Measurements from ENCODE around the gene KRTAP25-1. TPM values are rescaled to one million over a fixed set of nuclear protein-coding genes. Genes with fewer than 3 reads are reported as not detected.

The KRTAP25-1 gene
- total RNA-seq, 2 donors from 2014 or later = not detected

DNA sequence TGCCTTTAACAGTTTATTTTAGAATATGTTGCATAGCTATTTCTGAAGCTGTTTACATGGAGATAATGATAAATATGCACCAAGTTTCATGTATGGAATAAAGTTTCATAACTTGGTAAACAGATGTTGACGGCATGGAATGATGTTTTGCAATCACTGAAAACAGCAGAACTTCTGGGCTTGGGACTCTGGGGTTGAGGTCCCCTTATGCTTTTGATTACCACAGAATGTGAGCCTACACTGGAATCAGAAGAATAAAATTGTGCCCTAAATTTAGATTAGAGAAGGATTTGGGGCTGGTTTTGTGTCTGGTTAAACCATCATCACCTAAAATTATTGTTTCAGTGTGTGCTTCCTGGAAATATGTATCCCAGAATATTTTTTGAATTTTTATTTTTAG is 17.7 kb downstream of the KRTAP25-1 start:
- no peak overlapping the region for H3K27ac Mint-ChIP-seq
- H3K4me1 Mint-ChIP-seq (ENCODE audit: low read depth) = no peaks in the 10 kb centered on the region
- ATAC-seq (replicated peaks in 1 of 2) (no peak), DNase-seq (no peak)
- no peaks in the 10 kb centered on the region for H3K27me3 Mint-ChIP-seq (ENCODE audit: low read depth)
- no peak overlapping the region for H3K4me3 Mint-ChIP-seq
- no peaks in the 10 kb centered on the region for H3K9me3 Mint-ChIP-seq
- no peaks in the 10 kb centered on the region for H3K36me3 Mint-ChIP-seq (ENCODE audit: insufficient read depth in 2 of 2)

GRCh38 chr21:30271156-30271555 is 18.2 kb downstream of the KRTAP25-1 start:
- no peaks in the 10 kb centered on the region for H3K27me3 Mint-ChIP-seq (ENCODE audit: low read depth)
- DNase-seq (no peak), ATAC-seq (replicated peaks in 1 of 2) (no peak)
- H3K36me3 Mint-ChIP-seq (ENCODE audit: insufficient read depth in 2 of 2) = no peaks in the 10 kb centered on the region
- H3K4me3 Mint-ChIP-seq = no peak overlapping the region
- H3K9me3 Mint-ChIP-seq = no peaks in the 10 kb centered on the region
- no peak overlapping the region for H3K27ac Mint-ChIP-seq
- H3K4me1 Mint-ChIP-seq (ENCODE audit: low read depth) = no peaks in the 10 kb centered on the region

- Mint-ChIP-seq H3K4me1 (ENCODE audit: low read depth) (no peaks in the 10 kb centered on the region), H3K27me3 (ENCODE audit: low read depth) (no peaks in the 10 kb centered on the region), H3K27ac (no peak overlapping the region), H3K4me3 (no peak overlapping the region), H3K9me3 (no peaks in the 10 kb centered on the region), H3K36me3 (ENCODE audit: insufficient read depth in 2 of 2) (no peaks in the 10 kb centered on the region)
- ATAC-seq (replicated peaks in 1 of 2) (no peak), DNase-seq (no peak)
These were observed 19.3 kb downstream of the KRTAP25-1 start for GRCh38 chr21:30269803-30270530.

- Mint-ChIP-seq H3K27ac (no peak overlapping the region), H3K4me3 (no peak overlapping the region)
- ATAC-seq (replicated peaks in 1 of 2) = no peak
These were observed 20.6 kb downstream of the KRTAP25-1 start for GRCh38 chr21:30268608-30269197.

GRCh38 chr21:30257773-30258172 is 31.5 kb downstream of the KRTAP25-1 start:
- Mint-ChIP-seq H3K27me3 (ENCODE audit: low read depth) (no peaks in the 10 kb centered on the region), H3K4me3 (no peak overlapping the region), H3K4me1 (ENCODE audit: low read depth) (no peaks in the 10 kb centered on the region), H3K9me3 (no peaks in the 10 kb centered on the region), H3K27ac (no peak overlapping the region), H3K36me3 (ENCODE audit: insufficient read depth in 2 of 2) (no peaks in the 10 kb centered on the region)
- DNase-seq (no peak), ATAC-seq (replicated peaks in 1 of 2) (no peak)

More at GRCh38 chr21:30268608-30269197, 20.6 kb downstream of the KRTAP25-1 start:
- H3K36me3 Mint-ChIP-seq (ENCODE audit: insufficient read depth in 2 of 2) = no peaks in the 10 kb centered on the region
- no peaks in the 10 kb centered on the region for H3K4me1 Mint-ChIP-seq (ENCODE audit: low read depth)
- DNase-seq = peak in 1 of 2 donors; percentile 2
- no peaks in the 10 kb centered on the region for H3K27me3 Mint-ChIP-seq (ENCODE audit: low read depth)
- H3K9me3 Mint-ChIP-seq = no peaks in the 10 kb centered on the region

GRCh38 chr21:30256100-30256499 is 33.2 kb downstream of the KRTAP25-1 start:
- H3K27me3 Mint-ChIP-seq (ENCODE audit: low read depth) = no peaks in the 10 kb centered on the region
- no peak for DNase-seq
- no peak for ATAC-seq (replicated peaks in 1 of 2)
- no peaks in the 10 kb centered on the region for H3K9me3 Mint-ChIP-seq
- H3K4me1 Mint-ChIP-seq (ENCODE audit: low read depth) = no peaks in the 10 kb centered on the region
- no peak overlapping the region for H3K4me3 Mint-ChIP-seq
- H3K36me3 Mint-ChIP-seq (ENCODE audit: insufficient read depth in 2 of 2) = no peaks in the 10 kb centered on the region
- no peak overlapping the region for H3K27ac Mint-ChIP-seq

- no peak for ATAC-seq (replicated peaks in 1 of 2)
- no peaks in the 10 kb centered on the region for H3K4me1 Mint-ChIP-seq (ENCODE audit: low read depth)
These were observed 33.6 kb downstream of the KRTAP25-1 start for GRCh38 chr21:30255679-30256078.

DNA sequence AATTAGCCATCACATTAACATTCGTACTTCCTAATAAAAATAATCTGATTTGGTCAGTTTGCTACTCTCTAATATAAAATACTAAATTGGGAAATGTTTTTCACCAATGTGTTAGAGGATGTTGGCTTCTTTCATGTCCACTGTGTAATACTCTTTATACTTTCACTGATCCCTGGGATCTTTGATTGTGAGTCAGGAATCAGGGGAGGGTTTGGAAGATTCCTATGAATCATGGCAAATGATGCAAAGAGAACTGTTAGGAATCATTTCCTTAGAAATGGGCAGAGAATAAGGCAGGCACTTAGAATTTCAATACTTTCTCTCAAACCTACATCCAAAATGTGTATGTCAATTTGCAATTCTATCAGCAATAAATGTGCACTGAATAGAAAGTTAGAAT is 37.5 kb downstream of the KRTAP25-1 start:
- H3K4me3 Mint-ChIP-seq = no peak overlapping the region
- no peaks in the 10 kb centered on the region for H3K4me1 Mint-ChIP-seq (ENCODE audit: low read depth)
- no peak for ATAC-seq (replicated peaks in 1 of 2)
- H3K27me3 Mint-ChIP-seq (ENCODE audit: low read depth) = no peaks in the 10 kb centered on the region
- no peak for DNase-seq
- no peaks in the 10 kb centered on the region for H3K9me3 Mint-ChIP-seq
- no peaks in the 10 kb centered on the region for H3K36me3 Mint-ChIP-seq (ENCODE audit: insufficient read depth in 2 of 2)
- no peak overlapping the region for H3K27ac Mint-ChIP-seq

More at GRCh38 chr21:30255679-30256078, 33.6 kb downstream of the KRTAP25-1 start:
- no peak for DNase-seq
- H3K27ac Mint-ChIP-seq = no peak overlapping the region
- H3K36me3 Mint-ChIP-seq (ENCODE audit: insufficient read depth in 2 of 2) = no peaks in the 10 kb centered on the region
- no peaks in the 10 kb centered on the region for H3K27me3 Mint-ChIP-seq (ENCODE audit: low read depth)
- no peak overlapping the region for H3K4me3 Mint-ChIP-seq
- H3K9me3 Mint-ChIP-seq = no peaks in the 10 kb centered on the region

- DNase-seq = no peak
- Mint-ChIP-seq H3K4me3 (no peak overlapping the region), H3K36me3 (ENCODE audit: insufficient read depth in 2 of 2) (no peaks in the 10 kb centered on the region), H3K9me3 (no peaks in the 10 kb centered on the region), H3K27me3 (ENCODE audit: low read depth) (no peaks in the 10 kb centered on the region), H3K27ac (no peak overlapping the region), H3K4me1 (ENCODE audit: low read depth) (no peaks in the 10 kb centered on the region)
- no peak for ATAC-seq (replicated peaks in 1 of 2)
These were observed 39.4 kb downstream of the KRTAP25-1 start for GRCh38 chr21:30249936-30250335.

GRCh38 chr21:30248844-30249243 is 40.5 kb downstream of the KRTAP25-1 start:
- no peak for DNase-seq
- Mint-ChIP-seq H3K9me3 (peaks cover 0 to 2% of the 10 kb centered on the region in 2 donors), H3K4me1 (ENCODE audit: low read depth) (no peaks in the 10 kb centered on the region), H3K27ac (no peak overlapping the region), H3K4me3 (no peak overlapping the region), H3K27me3 (ENCODE audit: low read depth) (no peaks in the 10 kb centered on the region), H3K36me3 (ENCODE audit: insufficient read depth in 2 of 2) (no peaks in the 10 kb centered on the region)
- no peak for ATAC-seq (replicated peaks in 1 of 2)

GRCh38 chr21:30245061-30245460 is 44.3 kb downstream of the KRTAP25-1 start:
- H3K4me3 Mint-ChIP-seq = no peak overlapping the region
- no peaks in the 10 kb centered on the region for H3K27me3 Mint-ChIP-seq (ENCODE audit: low read depth)
- H3K27ac Mint-ChIP-seq = no peak overlapping the region
- H3K36me3 Mint-ChIP-seq (ENCODE audit: insufficient read depth in 2 of 2) = no peaks in the 10 kb centered on the region
- ATAC-seq (replicated peaks in 1 of 2) (no peak), DNase-seq (no peak)
- peaks cover 0 to 2% of the 10 kb centered on the region in 2 donors for H3K9me3 Mint-ChIP-seq
- H3K4me1 Mint-ChIP-seq (ENCODE audit: low read depth) = no peaks in the 10 kb centered on the region

DNA sequence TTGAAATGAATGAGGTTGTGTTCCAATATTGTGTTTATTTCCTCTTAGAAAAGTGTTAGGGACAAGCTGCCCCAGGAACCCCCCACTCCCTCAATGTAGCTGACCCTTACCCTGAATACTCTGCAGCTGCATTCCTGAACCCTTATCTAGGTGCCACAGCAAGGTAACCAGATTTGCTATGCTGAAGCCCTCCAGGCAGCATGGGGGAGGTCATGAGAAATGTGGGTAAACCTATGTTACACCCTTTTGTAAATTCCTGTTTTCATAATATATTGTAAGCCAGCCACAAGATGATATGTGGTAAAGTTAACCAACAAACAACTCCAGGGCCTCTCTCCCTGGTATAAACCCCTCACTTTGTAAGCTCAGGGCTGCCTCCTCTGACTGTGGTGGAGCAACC is 45.6 kb downstream of the KRTAP25-1 start:
- no peak overlapping the region for H3K27ac Mint-ChIP-seq

GRCh38 chr21:30240661-30241060 is 48.7 kb downstream of the KRTAP25-1 start:
- H3K36me3 Mint-ChIP-seq (ENCODE audit: insufficient read depth in 2 of 2) = no peaks in the 10 kb centered on the region
- H3K27me3 Mint-ChIP-seq (ENCODE audit: low read depth) = no peaks in the 10 kb centered on the region
- H3K4me1 Mint-ChIP-seq (ENCODE audit: low read depth) = no peaks in the 10 kb centered on the region
- H3K4me3 Mint-ChIP-seq = no peak overlapping the region
- ATAC-seq (replicated peaks in 1 of 2) = no peak
- H3K27ac Mint-ChIP-seq = no peak overlapping the region
- no peak for DNase-seq
- peaks cover 0 to 2% of the 10 kb centered on the region in 2 donors for H3K9me3 Mint-ChIP-seq

More for the DNA sequence above, 45.6 kb downstream of the KRTAP25-1 start:
- H3K4me3 Mint-ChIP-seq = no peak overlapping the region
- no peaks in the 10 kb centered on the region for H3K36me3 Mint-ChIP-seq (ENCODE audit: insufficient read depth in 2 of 2)
- no peak for DNase-seq
- H3K9me3 Mint-ChIP-seq = peaks cover 0 to 2% of the 10 kb centered on the region in 2 donors
- H3K27me3 Mint-ChIP-seq (ENCODE audit: low read depth) = no peaks in the 10 kb centered on the region
- no peak for ATAC-seq (replicated peaks in 1 of 2)
- no peaks in the 10 kb centered on the region for H3K4me1 Mint-ChIP-seq (ENCODE audit: low read depth)
